Adipose tissue (tissue), 3 donors: ENCODE results near the gene GRAMD1C. TPM values are rescaled to one million over a fixed set of nuclear protein-coding genes. Genes with fewer than 3 reads are reported as not detected.

Source experiments
- polyA plus RNA-seq, 3 donors: library from polyadenylated mRNA; stranded (reverse); fragments of 200-250 nt; gene quantifications; one replicate each; pipeline ENCODE4 v1.2.3, GENCODE V29; 2013
- donor health status: healthy with polysubstance abuse.
- donor health status: Bipolar disorder and iron deficiency.
- donor health status: healthy.

Gene GRAMD1C
- polyA plus RNA-seq, 3 donors = 1.1 to 8.7 (median 2.8) TPM

Other genes starting within 250 kb of the GRAMD1C start
- gene USF3, start 142.1 kb upstream of the GRAMD1C start, polyA plus RNA-seq = 1 to 10 TPM; 2.7 to 6.0 (median 3.5) TPM
- gene NAA50, start 92.5 kb upstream of the GRAMD1C start, polyA plus RNA-seq = 10 to 100 TPM; 20.8 to 76.7 (median 46.0) TPM
- gene ATP6V1A, start 91.8 kb upstream of the GRAMD1C start, polyA plus RNA-seq = 10 to 100 TPM in 2 of 3 donors, 1 to 10 TPM in 1; 8.9 to 15.5 (median 12.5) TPM
- 1 to 10 TPM in 2 of 3 donors, under 1 TPM in 1; 0.79 to 1.7 (median 1.3) TPM for gene ZDHHC23, start 109.2 kb downstream of the GRAMD1C start, polyA plus RNA-seq
- 1 to 10 TPM in 2 of 3 donors, under 1 TPM in 1; 0.74 to 2.1 (median 1.2) TPM for gene CCDC191, start 217.7 kb downstream of the GRAMD1C start, polyA plus RNA-seq
- gene QTRT2, start 217.9 kb downstream of the GRAMD1C start, polyA plus RNA-seq = 1 to 10 TPM; 4.2 to 8.4 (median 5.1) TPM